Liver (tissue), 9 donors: Measurements from ENCODE around the gene METTL15. TPM values are rescaled to one million over a fixed set of nuclear protein-coding genes. Genes with fewer than 3 reads are reported as not detected.

Source experiments
- DNase-seq: peaks from one replicate; pipeline ENCODE4 v3.0.0-alpha.2; 2017; ENCODE audit warnings: low spot score
- H3K27ac ChIP-seq, 2 donors: one replicate each; pipeline ENCODE4 v1.7.0; 2013; ENCODE audit warnings: inconsistent platforms in 2 of 2, low read length in 2 of 2, control low read depth in 1 of 2, low read depth in 1 of 2, mild to moderate bottlenecking in 1 of 2
- H3K27me3 ChIP-seq, 4 donors: one replicate each; pipeline versions ENCODE4 v1.6.1 to v1.7.0; 2013; ENCODE audit warnings: low read length in 3 of 4, inconsistent platforms in 1 of 4, mild to moderate bottlenecking in 1 of 4, moderate library complexity in 1 of 4; ENCODE audit not compliant: control insufficient read depth in 4 of 4, insufficient read depth in 4 of 4
- H3K36me3 ChIP-seq, 4 donors: one replicate each; pipeline versions ENCODE4 v1.6.1 to v1.7.0; 2013; ENCODE audit warnings: low read length in 3 of 4, mild to moderate bottlenecking in 3 of 4, low read depth in 1 of 4, moderate library complexity in 1 of 4; ENCODE audit not compliant: control insufficient read depth in 4 of 4, insufficient read depth in 3 of 4
- H3K4me1 ChIP-seq, 4 donors: one replicate each; pipeline versions ENCODE4 v1.6.1 to v1.7.0; 2013; ENCODE audit warnings: low read length in 3 of 4, mild to moderate bottlenecking in 3 of 4, moderate library complexity in 1 of 4; ENCODE audit not compliant: control insufficient read depth in 4 of 4, insufficient read depth in 4 of 4
- H3K4me3 ChIP-seq, 3 donors: one replicate each; pipeline versions ENCODE4 v1.6.1 to v1.7.0; 2013; ENCODE audit warnings: low read length in 3 of 3, control low read depth in 1 of 3, low read depth in 1 of 3, mild to moderate bottlenecking in 1 of 3
- H3K9ac ChIP-seq, 2 donors: one replicate each; pipeline ENCODE4 v1.7.0; 2013; ENCODE audit warnings: low read length in 2 of 2, mild to moderate bottlenecking in 2 of 2, moderate library complexity in 2 of 2, control low read depth in 1 of 2, low read depth in 1 of 2
- H3K9me3 ChIP-seq, 4 donors: one replicate each; pipeline versions ENCODE4 v1.6.1 to v1.7.0; 2013; ENCODE audit warnings: low read length in 3 of 4; ENCODE audit not compliant: control insufficient read depth in 4 of 4
- EGR1 ChIP-seq, 2 donors: IDR thresholded peaks; 2 replicates each; pipeline ENCODE4 v1.6.1; 2016 to 2018; ENCODE audit warnings: antibody characterized with exemption in 2 of 2, low read depth in 2 of 2
- FOXA1 ChIP-seq: IDR thresholded peaks from 2 replicates; pipeline ENCODE4 v1.6.1; 2016; ENCODE audit warnings: antibody characterized with exemption
- FOXA2 ChIP-seq: IDR thresholded peaks from 2 replicates; pipeline ENCODE4 v1.6.1; 2016; ENCODE audit warnings: antibody characterized with exemption
- GABPA ChIP-seq, 2 donors: IDR thresholded peaks in 1 of 2; conservative IDR thresholded peaks in 1 of 2; 2 replicates each; pipeline ENCODE4 v1.6.1; 2016; ENCODE audit warnings: antibody characterized with exemption in 2 of 2, mild to moderate bottlenecking in 1 of 2, moderate library complexity in 1 of 2
- HNF4A ChIP-seq, 2 donors: conservative IDR thresholded peaks; 2 replicates each; pipeline ENCODE4 v1.6.1; 2016; ENCODE audit warnings: antibody characterized with exemption in 2 of 2, mild to moderate bottlenecking in 2 of 2
- HNF4G ChIP-seq: IDR thresholded peaks from 2 replicates; pipeline ENCODE4 v1.6.1; 2016; ENCODE audit warnings: antibody characterized with exemption
- JUND ChIP-seq, 2 donors: IDR thresholded peaks; 2 replicates each; pipeline ENCODE4 v1.6.1; 2016; ENCODE audit warnings: antibody characterized with exemption in 2 of 2
- NR2F2 ChIP-seq: IDR thresholded peaks from 2 replicates; pipeline ENCODE4 v1.6.1; 2016; ENCODE audit warnings: antibody characterized with exemption
- RAD21 ChIP-seq, 2 donors: IDR thresholded peaks; 2 replicates each; pipeline ENCODE4 v1.6.1; 2016; ENCODE audit warnings: antibody characterized with exemption in 2 of 2, mild to moderate bottlenecking in 2 of 2
- RXRA ChIP-seq, 2 donors: IDR thresholded peaks; 2 replicates each; pipeline ENCODE4 v1.6.1; 2017 to 2018; ENCODE audit warnings: antibody characterized with exemption in 2 of 2, mild to moderate bottlenecking in 1 of 2
- SP1 ChIP-seq: IDR thresholded peaks from 2 replicates; pipeline ENCODE4 v1.6.1; 2018; ENCODE audit warnings: antibody characterized with exemption, mild to moderate bottlenecking
- TAF1 ChIP-seq: conservative IDR thresholded peaks from 2 replicates; pipeline ENCODE4 v1.6.1; 2016; ENCODE audit warnings: antibody characterized with exemption, mild to moderate bottlenecking
- YY1 ChIP-seq: IDR thresholded peaks from 2 replicates; pipeline ENCODE4 v1.6.1; 2016; ENCODE audit warnings: antibody characterized with exemption, mild to moderate bottlenecking
- WGBS: extraction: QIAGEN DNeasy Blood & Tissue Kit; methylation state at CpG from one replicate; pipeline ENCODE4 v1.1.7; 2013; 5-methylcytosine and 5-hydroxymethylcytosine counted together
- polyA plus RNA-seq, 2 donors: library from polyadenylated mRNA; stranded (reverse) in 1 of 2; unstranded in 1 of 2; fragments of 200-250 nt in 1 of 2; fragments of >200 nt in 1 of 2; fragmentation: Nextera tagmentation in 1 of 2; extraction: Ambion mirVana in 1 of 2; gene quantifications; one replicate each; pipeline versions ENCODE4 v1.2.1 to v1.2.3, GENCODE V29; 2013 to 2015
- total RNA-seq, 2 donors: library from RNA; depleted of rRNA; stranded (reverse); fragments of >200 nt; gene quantifications; one replicate each; pipeline ENCODE4 v1.2.3, GENCODE V29; 2014
- TF ChIP-seq, protein P1 (sequence below): fragments of 150-350 bp; IDR thresholded peaks from 2 replicates; pipeline ENCODE4 v1.5.1; 2017; ENCODE audit warnings: improper control_type of control experiment, low read depth, low read length; ENCODE audit not compliant: missing input control
- TF ChIP-seq, protein P2 (sequence below): IDR thresholded peaks from 2 replicates; pipeline ENCODE4 v1.6.1; 2016; ENCODE audit warnings: antibody characterized with exemption
- TF ChIP-seq, protein P3 (sequence below): IDR thresholded peaks from 2 replicates; pipeline ENCODE4 v1.6.1; 2016; ENCODE audit warnings: antibody characterized with exemption
- TF ChIP-seq, protein P4 (sequence below): IDR thresholded peaks from 2 replicates; pipeline ENCODE4 v1.6.1; 2016; ENCODE audit warnings: antibody characterized with exemption, mild to moderate bottlenecking
- TF ChIP-seq, protein P5 (sequence below): IDR thresholded peaks from 2 replicates; pipeline ENCODE4 v1.6.1; 2016; ENCODE audit warnings: antibody characterized with exemption
- donor health status: healthy.
- donor health status: healthy.
- donor health status: healthy.
- donor health status: healthy.
- donor health status: healthy.

Gene METTL15
- total and polyA plus RNA-seq, 4 donors = 4.1 to 11.5 (median 8.1) TPM

DNA sequence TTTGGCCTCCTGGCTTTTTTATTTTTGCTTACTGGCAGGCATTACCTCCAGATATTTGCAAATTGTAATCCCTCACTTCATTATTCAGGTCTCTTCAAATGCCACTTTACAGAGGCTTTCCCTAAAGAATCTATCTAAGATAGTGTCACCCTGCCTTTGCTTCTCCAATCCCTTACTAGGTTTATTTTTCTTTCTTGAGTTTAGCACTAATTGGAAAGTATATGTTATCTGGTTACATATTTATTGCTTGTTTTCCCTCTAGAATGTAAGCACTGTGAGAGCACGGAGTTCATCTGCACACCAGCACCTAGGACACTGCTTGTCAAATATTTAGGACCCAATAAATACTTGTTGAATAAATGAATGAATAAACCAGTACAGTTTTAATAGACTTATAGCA, 3.8 kb upstream of the METTL15 start:
- Histone ChIP-seq H3K4me3 (no peak overlapping the region), H3K36me3 (no peaks in the 10 kb centered on the region), H3K9ac (no peak overlapping the region), H3K4me1 (peaks cover 0 to 20% (median 16%) of the 10 kb centered on the region in 4 donors), H3K9me3 (no peaks in the 10 kb centered on the region), H3K27ac (no peak overlapping the region), H3K27me3 (no peaks in the 10 kb centered on the region)
- DNase-seq = no peak
- WGBS = 95% methylated on average over 1 of the region's 1 CpG
- TF ChIP-seq, protein P1, sequence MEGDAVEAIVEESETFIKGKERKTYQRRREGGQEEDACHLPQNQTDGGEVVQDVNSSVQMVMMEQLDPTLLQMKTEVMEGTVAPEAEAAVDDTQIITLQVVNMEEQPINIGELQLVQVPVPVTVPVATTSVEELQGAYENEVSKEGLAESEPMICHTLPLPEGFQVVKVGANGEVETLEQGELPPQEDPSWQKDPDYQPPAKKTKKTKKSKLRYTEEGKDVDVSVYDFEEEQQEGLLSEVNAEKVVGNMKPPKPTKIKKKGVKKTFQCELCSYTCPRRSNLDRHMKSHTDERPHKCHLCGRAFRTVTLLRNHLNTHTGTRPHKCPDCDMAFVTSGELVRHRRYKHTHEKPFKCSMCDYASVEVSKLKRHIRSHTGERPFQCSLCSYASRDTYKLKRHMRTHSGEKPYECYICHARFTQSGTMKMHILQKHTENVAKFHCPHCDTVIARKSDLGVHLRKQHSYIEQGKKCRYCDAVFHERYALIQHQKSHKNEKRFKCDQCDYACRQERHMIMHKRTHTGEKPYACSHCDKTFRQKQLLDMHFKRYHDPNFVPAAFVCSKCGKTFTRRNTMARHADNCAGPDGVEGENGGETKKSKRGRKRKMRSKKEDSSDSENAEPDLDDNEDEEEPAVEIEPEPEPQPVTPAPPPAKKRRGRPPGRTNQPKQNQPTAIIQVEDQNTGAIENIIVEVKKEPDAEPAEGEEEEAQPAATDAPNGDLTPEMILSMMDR = no peak
- no peak for TF ChIP-seq GABPA (IDR thresholded peaks at IDR 0.05 in 1 of 2, conservative IDR thresholded peaks at IDR 0.05 in 1 of 2)
- TF ChIP-seq, protein P2, sequence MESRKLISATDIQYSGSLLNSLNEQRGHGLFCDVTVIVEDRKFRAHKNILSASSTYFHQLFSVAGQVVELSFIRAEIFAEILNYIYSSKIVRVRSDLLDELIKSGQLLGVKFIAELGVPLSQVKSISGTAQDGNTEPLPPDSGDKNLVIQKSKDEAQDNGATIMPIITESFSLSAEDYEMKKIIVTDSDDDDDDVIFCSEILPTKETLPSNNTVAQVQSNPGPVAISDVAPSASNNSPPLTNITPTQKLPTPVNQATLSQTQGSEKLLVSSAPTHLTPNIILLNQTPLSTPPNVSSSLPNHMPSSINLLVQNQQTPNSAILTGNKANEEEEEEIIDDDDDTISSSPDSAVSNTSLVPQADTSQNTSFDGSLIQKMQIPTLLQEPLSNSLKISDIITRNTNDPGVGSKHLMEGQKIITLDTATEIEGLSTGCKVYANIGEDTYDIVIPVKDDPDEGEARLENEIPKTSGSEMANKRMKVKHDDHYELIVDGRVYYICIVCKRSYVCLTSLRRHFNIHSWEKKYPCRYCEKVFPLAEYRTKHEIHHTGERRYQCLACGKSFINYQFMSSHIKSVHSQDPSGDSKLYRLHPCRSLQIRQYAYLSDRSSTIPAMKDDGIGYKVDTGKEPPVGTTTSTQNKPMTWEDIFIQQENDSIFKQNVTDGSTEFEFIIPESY = no peak
- no peak for TF ChIP-seq YY1
- no peak for TF ChIP-seq SP1
- TF ChIP-seq TAF1 = no peak
- TF ChIP-seq, protein P3, sequence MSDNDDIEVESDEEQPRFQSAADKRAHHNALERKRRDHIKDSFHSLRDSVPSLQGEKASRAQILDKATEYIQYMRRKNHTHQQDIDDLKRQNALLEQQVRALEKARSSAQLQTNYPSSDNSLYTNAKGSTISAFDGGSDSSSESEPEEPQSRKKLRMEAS = no peak
- no peak for TF ChIP-seq HNF4G
- no peak for TF ChIP-seq HNF4A (conservative IDR thresholded peaks at IDR 0.05)
- TF ChIP-seq FOXA1 = no peak
- no peak for TF ChIP-seq FOXA2
- TF ChIP-seq EGR1 (IDR thresholded peaks at IDR 0.05; ENCODE audit: low read depth in 2 of 2) = no peak
- TF ChIP-seq, protein P4, sequence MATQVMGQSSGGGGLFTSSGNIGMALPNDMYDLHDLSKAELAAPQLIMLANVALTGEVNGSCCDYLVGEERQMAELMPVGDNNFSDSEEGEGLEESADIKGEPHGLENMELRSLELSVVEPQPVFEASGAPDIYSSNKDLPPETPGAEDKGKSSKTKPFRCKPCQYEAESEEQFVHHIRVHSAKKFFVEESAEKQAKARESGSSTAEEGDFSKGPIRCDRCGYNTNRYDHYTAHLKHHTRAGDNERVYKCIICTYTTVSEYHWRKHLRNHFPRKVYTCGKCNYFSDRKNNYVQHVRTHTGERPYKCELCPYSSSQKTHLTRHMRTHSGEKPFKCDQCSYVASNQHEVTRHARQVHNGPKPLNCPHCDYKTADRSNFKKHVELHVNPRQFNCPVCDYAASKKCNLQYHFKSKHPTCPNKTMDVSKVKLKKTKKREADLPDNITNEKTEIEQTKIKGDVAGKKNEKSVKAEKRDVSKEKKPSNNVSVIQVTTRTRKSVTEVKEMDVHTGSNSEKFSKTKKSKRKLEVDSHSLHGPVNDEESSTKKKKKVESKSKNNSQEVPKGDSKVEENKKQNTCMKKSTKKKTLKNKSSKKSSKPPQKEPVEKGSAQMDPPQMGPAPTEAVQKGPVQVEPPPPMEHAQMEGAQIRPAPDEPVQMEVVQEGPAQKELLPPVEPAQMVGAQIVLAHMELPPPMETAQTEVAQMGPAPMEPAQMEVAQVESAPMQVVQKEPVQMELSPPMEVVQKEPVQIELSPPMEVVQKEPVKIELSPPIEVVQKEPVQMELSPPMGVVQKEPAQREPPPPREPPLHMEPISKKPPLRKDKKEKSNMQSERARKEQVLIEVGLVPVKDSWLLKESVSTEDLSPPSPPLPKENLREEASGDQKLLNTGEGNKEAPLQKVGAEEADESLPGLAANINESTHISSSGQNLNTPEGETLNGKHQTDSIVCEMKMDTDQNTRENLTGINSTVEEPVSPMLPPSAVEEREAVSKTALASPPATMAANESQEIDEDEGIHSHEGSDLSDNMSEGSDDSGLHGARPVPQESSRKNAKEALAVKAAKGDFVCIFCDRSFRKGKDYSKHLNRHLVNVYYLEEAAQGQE = no peak
- no peak for TF ChIP-seq RAD21 (IDR thresholded peaks at IDR 0.05)
- no peak for TF ChIP-seq NR2F2
- no peak for TF ChIP-seq RXRA (IDR thresholded peaks at IDR 0.05)
- TF ChIP-seq, protein P5, sequence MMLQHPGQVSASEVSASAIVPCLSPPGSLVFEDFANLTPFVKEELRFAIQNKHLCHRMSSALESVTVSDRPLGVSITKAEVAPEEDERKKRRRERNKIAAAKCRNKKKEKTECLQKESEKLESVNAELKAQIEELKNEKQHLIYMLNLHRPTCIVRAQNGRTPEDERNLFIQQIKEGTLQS = no peak
- no peak for TF ChIP-seq JUND (IDR thresholded peaks at IDR 0.05)
